GM18873 (cell line): ENCODE results near the gene IRF2BP1.
A peak's percentile ranks its signal among the peaks of the same experiment; 100 is the strongest.
"Not testable (repeated sequence)": the region's sequence is repeated elsewhere in the genome, so short reads cannot be mapped to it uniquely, and the experiment has no call there.

Experiments used
- ATAC-seq: cut with Tn5 transposase; IDR thresholded peaks from one replicate; pipeline ENCODE4 v1.9.1; 2021; ENCODE audit warnings: mild to moderate bottlenecking, moderate library complexity, moderate number of reproducible peaks; ENCODE audit not compliant: unreplicated experiment, low FRiP score

The IRF2BP1 gene

DNA sequence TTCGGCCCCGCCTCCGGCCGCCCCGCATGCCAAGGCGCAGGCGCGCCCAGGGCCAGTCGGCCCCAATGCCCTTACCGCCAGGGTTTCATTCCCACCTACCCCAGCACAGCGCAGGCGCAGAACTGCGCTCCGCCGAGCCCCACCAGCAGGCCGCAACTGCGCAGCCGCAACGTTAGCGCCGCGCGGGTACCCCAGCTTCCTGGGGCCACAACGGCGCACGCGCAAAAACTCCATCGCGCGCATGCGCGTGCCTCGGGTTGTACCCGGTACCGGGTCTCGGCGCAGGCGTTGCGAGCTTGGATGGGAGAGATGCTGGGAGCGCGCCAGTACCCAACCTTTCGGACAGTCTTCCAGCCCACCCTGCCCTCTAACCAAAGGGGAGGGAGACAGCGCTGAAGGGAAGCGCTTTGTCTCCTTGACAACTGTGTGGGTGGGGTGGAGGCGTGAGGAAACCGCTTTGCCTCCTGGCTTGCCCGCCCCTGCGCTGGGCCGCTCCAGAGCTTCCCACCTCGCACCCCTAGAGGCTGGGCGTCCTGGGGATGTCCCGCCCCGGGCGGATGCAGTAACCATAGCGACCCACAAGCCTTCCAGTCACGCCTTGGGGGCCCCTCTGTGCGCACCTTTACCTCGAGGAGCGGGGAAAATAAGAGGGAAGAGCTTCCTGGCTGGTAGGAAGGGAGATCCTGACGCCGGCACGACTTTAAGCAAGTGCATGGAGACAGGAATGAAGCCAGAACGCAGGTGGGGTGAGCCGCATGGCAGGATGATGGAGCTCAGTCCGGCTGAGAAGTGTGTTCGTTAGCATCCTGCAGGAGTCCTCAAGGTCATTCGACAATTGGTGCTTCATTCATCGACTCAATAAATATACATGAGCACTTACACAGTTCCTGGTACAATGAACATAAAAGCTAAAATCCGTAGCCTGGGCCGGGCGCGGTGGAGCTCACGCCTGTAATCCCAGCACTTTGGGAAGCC, 17.0 kb upstream of the IRF2BP1 start:
- ATAC-seq: peak; percentile 88

DNA sequence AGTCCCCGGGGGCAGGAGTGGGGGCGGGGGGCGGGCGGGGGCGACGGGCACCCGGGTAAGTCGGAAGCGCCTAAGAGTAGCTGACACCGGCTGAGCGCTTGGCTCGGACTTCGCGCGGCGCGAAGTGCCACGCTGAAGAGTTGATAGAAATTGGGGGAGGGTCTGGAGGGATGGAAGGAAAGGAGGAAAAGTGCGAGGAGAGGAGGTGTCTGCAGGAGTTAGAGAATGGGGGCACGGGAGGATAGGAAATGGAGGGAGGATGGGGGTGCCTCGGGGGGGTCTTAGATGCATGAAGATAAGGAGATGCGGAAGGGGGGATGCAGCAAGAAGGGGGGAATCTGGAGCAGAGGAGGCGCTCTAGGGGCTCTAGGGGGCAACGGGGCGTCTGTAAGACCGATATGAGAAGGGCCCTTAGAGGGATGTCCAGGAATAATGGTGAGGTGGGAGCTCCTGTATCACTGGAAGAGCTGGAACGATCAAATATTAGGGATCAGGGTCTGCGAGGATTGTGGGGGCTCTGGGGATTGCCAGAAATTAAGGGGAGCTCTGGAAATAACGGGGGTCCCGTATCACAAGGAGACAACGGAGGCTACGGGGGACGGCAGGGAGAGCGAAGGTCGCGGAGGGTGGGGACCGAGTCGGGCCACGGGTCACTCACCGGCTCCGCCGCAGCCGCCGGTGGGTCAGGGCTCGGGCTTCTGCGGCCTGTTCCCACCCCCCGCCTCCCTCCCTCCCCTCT, 16.1 kb upstream of the IRF2BP1 start, which contains the start of gene MYPOP:
TSS of gene MYPOP (minus strand) at position 702 of the 739 bp plus-strand sequence. CDS start 840 bp downstream, outside the sequence.
- ATAC-seq: no peak

DNA sequence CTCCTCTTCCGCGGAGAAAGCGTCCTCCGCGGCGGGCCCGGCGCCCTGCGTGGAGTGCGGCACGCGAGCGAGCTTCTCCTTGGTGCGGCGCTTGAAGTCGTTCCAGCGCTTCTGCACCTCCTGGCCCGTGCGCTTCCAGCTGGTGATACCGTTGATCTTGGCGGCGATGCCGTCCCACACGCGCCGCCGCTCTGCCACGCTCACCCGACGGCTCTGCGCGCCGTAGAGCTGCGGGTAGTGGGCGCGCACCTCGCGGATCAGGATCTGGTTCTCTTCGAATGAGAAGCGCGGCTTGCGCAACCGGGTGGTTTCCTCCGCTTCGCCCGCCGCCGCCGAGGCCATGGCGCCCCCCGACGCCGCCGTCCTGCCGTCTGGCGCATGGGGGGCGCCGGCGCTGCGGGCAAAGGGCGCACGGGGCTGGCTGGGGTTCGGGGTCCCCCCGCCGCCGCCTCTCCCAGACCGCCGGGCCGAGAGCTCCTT, 15.5 kb upstream of the IRF2BP1 start:
- ATAC-seq: no peak

DNA sequence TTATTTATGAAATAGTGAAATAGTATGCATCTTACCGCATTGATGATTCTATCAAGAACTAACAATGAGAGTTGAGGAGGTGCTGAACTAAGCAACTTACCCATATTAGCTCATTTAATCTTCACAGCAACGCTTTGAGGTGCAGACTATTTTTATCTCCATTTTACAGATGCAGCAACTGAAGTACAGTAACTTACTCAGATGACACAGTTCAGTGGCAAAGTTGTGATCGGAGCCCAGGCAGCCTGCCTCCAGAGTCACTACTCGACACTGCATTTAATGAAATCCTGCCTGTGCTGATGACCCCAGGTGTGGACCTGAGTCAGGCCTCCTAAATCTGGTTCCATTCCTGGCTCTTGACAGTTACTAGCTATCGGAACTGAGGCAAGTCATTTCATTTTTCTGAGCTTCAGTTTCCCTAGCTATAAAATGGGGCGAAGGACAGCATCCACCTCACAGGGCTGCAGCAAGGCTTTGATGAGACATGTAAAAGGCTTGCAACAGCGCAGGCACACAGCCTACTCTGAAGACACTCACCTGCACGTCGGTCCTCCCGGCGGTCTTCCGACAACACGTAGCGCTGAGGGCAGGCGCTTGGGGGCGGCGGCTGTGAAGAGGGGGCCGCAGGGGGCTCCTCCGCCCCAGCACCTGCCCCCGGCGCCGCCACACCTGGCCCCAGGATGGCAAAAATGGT, 14.9 kb upstream of the IRF2BP1 start:
- ATAC-seq: no peak

DNA sequence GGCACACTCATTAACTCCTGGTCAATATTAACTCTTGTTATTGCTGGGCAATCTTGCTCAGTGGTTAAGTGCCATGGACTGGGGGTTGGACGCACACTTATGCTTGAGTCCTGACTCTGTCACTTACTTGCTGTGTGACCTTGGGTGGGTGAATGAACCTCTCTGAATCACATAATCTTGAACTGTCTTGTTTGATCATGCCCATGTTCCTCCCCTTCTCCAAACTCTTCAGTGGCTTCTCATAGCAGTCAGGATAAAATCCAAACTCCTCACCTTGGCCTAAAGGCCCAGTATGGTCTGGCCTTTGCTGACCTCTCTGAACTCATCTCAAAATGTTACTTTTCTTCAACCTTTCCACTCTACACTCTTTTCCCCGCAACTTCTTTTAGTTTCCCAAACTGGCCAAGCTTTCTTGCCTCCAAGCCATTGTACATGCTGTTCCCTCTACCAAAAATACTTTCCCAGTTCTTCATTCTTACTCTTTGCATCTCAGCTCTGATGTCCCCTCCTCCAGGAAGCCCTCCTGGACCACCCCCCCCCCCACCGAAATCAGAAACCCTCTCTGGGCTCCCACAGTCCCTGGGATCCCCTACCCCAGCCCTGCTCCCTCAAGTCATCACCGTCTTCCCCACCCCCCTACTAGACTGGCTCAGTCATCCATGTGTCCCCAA, 14.1 kb upstream of the IRF2BP1 start:
- no peak for ATAC-seq

DNA sequence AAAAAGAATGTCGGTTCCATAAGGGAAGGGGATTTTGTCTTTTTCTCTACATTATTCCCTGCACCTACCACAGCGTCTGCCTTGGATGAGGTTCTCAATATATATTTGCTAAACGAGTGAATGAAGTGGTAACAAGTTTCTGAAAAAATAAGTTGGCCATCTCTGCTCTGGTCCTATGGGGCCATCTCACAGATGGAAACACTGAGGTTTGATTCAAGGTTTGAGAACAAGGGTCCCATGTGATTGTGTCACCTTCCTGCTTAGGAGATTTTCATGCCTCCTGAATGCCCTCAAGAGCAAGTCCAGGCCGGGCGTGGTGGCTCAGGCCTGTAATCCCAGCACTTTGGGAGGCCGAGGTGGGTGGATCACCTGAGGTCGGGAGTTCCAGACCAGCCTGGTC, 13.3 kb upstream of the IRF2BP1 start:
- ATAC-seq: no peak

DNA sequence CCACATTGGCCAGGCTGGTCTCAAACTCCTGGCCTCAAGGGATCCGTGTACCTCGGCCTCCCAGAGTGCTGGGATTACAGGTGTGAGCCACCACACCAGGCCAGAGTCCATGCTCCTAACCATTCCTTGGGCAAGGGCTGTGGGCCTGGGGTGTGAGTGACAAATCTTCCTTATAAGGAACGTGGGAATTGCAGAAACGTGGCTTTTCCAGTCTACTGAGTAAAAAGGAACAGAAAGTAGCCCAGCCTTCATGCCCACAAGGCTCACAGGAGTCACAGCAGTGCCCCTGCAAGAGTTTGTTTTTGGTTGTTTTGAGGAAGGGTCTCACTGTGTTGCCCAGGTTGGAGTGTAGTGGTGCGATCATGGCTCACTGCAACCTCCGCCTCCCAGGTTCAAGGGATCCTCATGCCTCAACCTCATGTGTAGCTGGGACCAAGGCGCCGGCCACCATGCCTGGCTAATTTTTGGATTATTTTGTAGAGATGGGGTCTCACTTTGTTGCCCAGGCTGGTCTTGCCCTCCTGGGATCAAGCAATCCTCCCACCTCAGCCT, 11.4 kb upstream of the IRF2BP1 start:
- ATAC-seq: no peak

DNA sequence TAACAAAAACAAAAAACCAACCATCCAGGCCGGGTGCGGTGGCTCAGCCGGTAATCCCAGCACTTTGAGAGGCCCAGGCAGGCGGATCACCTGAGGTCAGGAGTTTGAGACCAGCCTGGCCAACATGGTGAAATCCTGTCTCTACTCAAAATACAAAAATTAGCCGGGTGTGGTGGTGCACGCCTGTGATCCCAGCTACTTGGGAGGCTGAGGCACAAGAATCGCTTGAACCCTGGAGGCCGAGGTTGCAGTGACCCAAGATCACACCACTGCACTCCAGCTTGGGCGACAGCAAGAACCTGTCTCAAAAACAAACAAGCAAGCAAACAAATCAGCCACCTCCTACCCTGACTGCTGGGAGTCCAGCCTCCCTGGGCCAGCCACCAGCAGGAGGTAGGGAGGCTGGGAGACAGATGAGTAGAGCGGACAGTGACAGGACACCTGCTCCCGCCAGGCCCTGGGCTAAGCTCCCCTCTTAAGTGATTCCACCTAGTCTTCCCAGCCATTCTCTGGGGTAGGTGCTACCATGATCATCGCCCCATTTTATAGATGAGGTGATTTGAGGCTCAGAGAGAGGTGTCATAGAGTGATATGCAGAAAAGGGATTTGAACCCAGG, 10.2 kb upstream of the IRF2BP1 start:
- not testable (repeated sequence) for ATAC-seq

DNA sequence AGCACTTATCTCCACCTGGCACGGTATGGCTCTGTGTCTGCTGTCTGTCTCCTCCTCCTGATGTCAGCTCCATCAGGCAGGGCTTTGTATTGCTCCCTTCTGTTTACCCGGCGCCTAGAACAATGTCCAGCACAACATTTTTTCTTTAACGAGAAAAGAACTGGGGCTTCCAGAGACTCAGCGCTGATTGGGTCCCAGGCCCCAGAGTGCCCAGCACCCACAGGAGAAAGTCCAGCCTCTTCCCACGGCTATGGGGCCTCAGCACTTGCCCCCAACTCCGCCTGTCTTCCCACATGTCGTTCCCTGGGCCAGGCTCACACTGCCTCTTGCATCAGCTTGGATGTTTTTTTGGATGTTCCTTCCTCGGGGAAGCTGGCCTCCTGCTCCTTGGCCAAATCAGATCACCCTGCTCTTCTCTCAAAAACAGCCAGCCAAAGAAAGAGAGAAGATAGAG, 9.6 kb upstream of the IRF2BP1 start:
- ATAC-seq: no peak

DNA sequence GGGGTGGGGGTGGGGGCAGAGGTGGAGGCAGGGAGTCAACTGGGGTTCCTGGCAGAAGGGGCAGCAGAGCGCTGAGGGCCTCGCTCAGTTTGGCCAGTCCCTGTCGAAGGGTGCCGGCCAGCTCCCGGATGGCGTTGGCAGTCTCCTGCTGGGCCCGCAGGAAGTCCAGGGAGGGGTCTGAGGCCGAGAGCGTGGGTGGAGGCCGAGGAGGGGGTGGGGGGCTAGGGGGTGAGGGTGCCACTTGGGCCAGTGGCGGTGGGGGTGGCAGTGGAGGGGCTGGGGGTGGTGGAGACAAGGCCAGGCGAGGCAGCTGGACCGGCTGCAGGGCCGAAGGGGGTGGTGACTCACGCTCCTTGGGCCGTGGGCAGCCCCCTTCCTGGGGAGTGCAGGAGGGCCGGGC, 4.9 kb upstream of the IRF2BP1 start:
- ATAC-seq: no peak

DNA sequence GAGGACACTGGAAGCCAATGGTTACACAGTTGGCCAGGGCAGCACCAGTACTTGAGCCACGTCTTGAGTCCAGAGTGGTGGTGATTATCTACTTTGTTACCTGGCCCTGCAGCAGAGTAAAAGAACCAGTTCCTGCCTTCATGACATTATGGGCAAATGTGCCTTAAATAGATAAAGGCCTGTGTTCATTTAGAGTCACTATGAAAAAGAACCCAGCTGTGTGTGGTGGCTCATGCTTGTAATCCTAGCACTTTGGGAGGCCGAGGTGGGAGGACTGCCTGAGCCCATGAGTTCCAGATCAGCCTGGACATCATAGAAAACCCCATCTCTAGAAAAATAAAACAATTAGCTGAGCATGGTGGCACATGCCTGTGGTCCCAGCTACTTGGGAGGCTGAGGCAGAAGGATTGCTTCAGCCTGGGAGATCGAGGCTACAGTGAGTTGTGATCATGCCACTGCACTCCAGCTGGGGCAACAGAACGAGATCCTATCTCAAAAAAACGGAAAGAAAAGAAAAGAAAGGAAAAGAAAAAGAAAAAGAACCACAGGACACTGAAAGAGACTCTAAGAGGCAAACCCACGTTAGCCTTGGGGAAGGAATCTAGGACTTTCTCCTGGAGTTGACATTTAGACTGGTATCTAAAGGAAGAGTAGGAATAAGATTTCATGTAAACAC, 3.4 kb upstream of the IRF2BP1 start:
- ATAC-seq: no peak

DNA sequence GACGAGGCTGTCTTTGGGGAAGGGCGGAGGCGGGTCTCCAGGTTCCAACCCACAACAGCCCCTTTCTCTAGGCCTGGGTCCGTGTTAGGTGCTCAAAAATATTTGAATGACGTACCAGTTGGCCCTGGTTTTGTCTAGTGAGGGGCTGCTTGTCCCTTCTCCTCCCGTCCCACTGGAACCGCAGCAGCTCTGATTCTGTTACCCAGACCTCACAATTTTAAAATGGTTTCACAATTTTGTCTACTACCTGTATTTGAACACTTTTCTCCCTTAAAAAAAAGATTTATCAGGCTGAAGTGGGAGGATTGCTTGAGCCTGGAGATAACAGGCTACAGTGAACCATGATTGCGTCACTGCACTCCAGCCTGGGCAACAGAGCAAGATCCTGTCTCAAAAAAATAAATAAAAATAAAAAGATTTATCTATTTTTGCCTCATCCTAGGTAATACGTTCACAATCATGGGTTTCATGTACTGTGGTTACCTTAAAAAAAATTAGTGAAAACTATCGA, 1.3 kb upstream of the IRF2BP1 start:
- ATAC-seq: no peak

DNA sequence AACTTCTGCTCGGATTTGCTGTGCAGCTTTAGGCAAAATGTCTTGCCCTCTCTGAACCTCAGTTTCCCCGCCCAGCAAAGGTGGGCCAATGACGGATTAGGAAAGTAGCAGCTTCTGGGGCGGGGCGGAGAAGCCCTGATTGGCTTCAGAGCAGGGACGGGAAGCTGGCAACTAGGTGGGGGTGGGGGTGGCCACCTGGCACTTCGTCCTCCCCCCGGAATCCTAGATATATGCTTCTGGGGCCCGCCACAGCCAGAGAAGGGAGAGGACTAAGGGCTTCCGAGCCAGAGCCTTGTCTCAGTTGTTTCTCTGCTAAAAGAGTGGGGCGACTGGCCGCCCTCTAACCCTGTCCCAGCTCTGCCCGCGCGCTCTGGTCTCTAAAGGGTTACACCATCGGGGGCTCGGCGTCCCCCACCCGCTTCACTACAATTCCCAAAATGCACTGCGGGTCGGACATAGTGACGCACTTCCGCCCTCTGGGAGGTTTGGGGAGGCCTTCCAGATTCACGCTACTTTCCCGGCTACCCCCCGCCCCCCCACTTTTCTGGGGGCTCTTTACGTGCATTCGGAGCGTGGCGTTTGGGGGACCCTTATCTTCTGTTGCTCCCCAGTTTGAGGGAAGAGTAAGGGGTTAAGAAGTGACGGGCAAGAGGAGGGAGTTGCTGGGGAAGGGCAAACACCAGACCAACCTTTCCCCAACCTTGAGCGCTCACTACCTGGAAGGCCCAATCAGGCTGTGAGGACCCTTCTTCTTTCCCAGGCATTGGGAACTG, 672 bp upstream of the IRF2BP1 start:
- peak; percentile 38 for ATAC-seq

DNA sequence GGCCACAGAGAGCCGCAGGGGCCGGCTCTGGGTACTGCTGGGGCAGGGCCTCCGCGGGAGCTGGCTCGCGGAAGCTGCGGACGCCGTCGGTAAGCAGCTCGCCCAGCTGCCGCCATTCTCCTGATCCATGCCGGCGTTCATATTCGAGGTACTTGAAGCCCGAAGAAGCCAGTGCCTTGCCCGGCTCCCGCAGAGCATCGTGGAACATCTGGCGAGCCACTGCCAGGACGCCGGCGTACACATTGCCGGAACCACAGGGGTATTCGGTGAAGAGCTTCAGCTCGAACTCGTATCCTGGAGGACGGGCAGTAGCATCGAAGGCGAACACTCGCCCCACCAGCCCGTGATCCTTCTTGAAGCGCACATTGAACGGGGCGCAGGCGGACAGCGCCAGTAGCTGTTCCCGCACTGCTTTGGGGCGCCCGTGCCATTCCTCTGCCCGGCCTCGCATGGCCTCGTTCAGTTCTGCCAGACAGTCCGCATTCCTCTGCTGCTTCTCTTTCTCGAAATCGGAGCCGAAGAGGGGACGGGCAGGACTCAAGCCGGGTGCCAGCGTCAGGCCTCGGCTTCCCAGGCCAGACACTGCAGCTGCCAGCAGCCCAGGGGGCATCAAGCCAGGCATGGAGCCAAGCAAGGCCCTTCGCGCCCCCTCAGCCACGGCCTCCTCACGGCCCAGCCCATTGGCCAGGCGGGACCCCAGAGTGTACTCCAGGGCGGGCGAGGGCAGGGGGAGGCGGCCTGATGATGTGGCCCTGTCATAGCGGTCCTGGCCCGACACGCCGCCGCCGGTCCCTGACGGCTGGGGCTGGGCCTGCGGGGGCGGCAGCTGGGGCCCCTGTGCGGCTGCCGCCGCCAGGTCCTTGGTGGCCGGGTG, 1.0 kb downstream of the IRF2BP1 start:
- no peak for ATAC-seq

DNA sequence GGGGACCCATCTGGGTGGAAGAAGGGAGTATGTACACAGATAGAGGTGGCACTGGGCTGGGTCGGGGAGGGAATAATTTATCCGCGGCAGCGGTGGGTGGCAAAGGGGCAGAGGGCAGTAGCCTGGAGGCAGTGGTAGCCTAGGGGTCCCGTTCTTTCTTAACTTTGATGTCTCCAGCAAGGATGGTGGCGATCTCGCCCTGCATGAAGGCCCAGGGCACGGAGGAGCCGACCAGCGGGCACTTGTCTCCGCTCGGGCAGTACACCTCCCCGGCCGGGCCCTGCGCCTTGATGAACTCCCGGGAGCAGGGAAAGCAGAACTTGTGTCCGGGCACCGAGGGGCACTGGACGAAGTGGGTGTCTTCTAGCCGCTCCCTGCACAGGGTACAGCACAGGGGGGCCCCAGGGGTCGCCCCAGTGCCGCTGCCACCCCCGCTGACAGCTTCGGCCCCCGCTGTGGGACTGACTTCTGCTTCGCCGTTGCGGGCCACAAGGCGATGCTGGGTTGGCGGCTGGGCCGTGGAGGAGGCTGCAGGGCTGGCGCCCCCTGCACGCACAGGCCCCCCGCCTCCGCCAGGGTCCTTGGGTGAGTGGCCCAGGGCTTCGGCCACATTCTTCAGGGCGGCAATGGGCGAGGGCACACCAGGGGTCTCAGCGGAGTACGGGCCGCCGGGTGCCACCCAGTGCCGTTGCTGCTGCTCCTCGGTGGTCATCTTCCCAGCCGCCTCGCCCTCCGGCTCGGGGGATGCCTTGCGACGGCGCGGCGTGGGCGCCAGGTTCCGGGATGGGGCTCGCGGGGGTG, 1.9 kb downstream of the IRF2BP1 start:
- no peak for ATAC-seq

DNA sequence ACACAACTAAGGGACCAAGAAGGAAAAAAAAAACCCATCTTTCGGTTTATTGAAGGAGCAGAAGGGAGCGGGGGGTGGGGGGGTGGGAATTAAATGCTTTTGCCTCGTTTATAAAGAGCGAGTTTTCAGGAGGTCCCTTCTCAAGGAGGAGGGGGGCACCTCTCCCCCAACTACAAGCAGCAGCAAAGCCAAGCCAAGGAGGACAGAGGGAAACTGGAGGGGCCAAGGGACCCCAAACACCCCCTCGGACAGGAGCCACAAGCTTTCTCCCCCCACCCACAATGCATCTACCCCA, 2.4 kb downstream of the IRF2BP1 start:
- no peak for ATAC-seq
